GM12891 (cell line): ENCODE data around the gene MARCKS.

Experiments
- POLR2A ChIP-seq: IDR thresholded peaks from 2 replicates; pipeline ENCODE4 v1.6.1; 2011; ENCODE audit warnings: low read depth, low read length, control low read depth
- POLR2AphosphoS5 ChIP-seq: IDR thresholded peaks from 2 replicates; pipeline ENCODE4 v1.6.1; 2011; ENCODE audit warnings: low read depth, low read length, control low read depth

GRCh38 chr6:113907102-113907815 lies 50.1 kb downstream of the MARCKS start:
- TF ChIP-seq POLR2A (no peak), POLR2AphosphoS5 (no peak)
